Peyer's patch (tissue), 4 donors: ENCODE data around the gene GRM1.

Experiments
- POLR2A ChIP-seq, 2 donors: fragments of 450-650 bp; IDR thresholded peaks; one replicate each; pipeline ENCODE4 v1.5.1; 2017; ENCODE audit warnings: antibody characterized with exemption in 2 of 2, mild to moderate bottlenecking in 2 of 2, moderate library complexity in 2 of 2
- TF ChIP-seq, protein P1 (sequence below), 6 experiments: fragments of 450-650 bp in 4 of 6; fragments of 200-600 bp in 2 of 6; sonication (generic) in 1 of 6; IDR thresholded peaks; one replicate each; pipeline ENCODE4 v1.5.1; 2017 to 2019; ENCODE audit warnings: antibody characterized with exemption in 6 of 6, mild to moderate bottlenecking in 3 of 6, moderate library complexity in 1 of 6

DNA sequence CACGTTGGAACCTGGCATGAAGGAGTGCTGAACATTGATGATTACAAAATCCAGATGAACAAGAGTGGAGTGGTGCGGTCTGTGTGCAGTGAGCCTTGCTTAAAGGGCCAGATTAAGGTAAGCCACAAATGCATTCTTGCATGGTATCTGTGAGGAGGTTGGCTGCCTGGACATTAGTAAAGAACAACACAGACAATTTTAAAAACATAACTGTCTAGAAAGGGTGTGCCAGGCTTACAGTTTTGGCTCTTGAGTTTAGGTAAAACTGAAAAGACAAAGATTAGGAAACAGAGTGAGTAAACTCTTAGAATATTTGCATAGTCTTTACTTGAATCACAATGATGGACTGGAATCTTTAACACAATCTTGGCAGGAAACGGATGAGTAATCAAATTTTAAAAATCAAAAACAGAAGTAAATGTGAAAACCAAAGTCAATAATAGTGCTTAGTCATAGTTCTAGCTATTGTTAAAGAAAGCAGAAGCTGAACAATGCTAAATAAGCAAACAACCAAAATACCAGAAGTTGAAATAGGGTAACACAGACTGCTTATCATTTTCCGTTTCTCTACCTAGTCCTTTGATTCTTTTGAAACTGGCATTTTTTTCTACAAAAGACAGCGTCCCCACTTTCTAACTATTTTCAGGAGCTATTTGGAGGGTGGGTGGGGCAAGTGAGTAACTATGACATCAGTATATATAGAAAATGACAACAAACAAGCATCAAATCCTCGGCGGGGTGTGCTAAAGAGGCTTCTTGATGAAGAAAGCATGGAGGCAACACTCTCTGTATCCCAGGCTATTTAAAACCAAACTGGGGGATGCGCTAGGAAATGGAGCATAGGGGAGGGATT, 328.9 kb downstream of the GRM1 start:
- TF ChIP-seq, protein P1, sequence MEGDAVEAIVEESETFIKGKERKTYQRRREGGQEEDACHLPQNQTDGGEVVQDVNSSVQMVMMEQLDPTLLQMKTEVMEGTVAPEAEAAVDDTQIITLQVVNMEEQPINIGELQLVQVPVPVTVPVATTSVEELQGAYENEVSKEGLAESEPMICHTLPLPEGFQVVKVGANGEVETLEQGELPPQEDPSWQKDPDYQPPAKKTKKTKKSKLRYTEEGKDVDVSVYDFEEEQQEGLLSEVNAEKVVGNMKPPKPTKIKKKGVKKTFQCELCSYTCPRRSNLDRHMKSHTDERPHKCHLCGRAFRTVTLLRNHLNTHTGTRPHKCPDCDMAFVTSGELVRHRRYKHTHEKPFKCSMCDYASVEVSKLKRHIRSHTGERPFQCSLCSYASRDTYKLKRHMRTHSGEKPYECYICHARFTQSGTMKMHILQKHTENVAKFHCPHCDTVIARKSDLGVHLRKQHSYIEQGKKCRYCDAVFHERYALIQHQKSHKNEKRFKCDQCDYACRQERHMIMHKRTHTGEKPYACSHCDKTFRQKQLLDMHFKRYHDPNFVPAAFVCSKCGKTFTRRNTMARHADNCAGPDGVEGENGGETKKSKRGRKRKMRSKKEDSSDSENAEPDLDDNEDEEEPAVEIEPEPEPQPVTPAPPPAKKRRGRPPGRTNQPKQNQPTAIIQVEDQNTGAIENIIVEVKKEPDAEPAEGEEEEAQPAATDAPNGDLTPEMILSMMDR (IDR thresholded peaks at IDR 0.05), result no peak
- no peak for TF ChIP-seq POLR2A (IDR thresholded peaks at IDR 0.05)
